ENCODE results near the gene MSI2.

Gene MSI2

GRCh38 chr17:57697891-57698711, 441.8 kb downstream of the MSI2 start:
- Histone ChIP-seq H3K36me3 (ENCODE audit: low read length) (no peaks in the 10 kb centered on the region), H3K27ac (ENCODE audit: low read depth, low read length) (no peak overlapping the region)

GRCh38 chr17:57699751-57700219, 443.5 kb downstream of the MSI2 start:
- Histone ChIP-seq H2AFZ (ENCODE audit: low read depth, low read length, severe bottlenecking) (no peak overlapping the region), H4K20me1 (ENCODE audit: low read depth, low read length) (no peaks in the 10 kb centered on the region), H3F3A (ENCODE audit: insufficient read depth) (no peaks in the 10 kb centered on the region), H3K4me3 (ENCODE audit: insufficient read depth, low read length, poor library complexity, severe bottlenecking) (no peak overlapping the region), H3K27ac (ENCODE audit: low read depth, low read length) (no peak overlapping the region), H3K79me2 (ENCODE audit: insufficient read depth, low read length) (no peaks in the 10 kb centered on the region), H3K9me2 (replicated peaks; ENCODE audit: insufficient read depth, low read length) (no peaks in the 10 kb centered on the region), H3K36me3 (ENCODE audit: low read length) (no peaks in the 10 kb centered on the region), H3K9me3 (ENCODE audit: insufficient read depth, low read length) (no peaks in the 10 kb centered on the region), H3K9ac (ENCODE audit: low read length) (no peak overlapping the region), H3K4me2 (ENCODE audit: low read depth, low read length, poor library complexity, severe bottlenecking) (no peak overlapping the region), H3K27me3 (ENCODE audit: low read length) (no peaks in the 10 kb centered on the region)
- TF ChIP-seq CTCF (IDR thresholded peaks at IDR 0.05; ENCODE audit: insufficient read depth, low read length, poor library complexity, severe bottlenecking) (no peak), EZH2phosphoT487 (conservative IDR thresholded peaks at IDR 0.05; ENCODE audit: low read length) (no peak)

More at GRCh38 chr17:57697891-57698711, 441.8 kb downstream of the MSI2 start:
- H3K9me2 ChIP-seq (replicated peaks; ENCODE audit: insufficient read depth, low read length) = no peaks in the 10 kb centered on the region
- H2AFZ ChIP-seq (ENCODE audit: low read depth, low read length, severe bottlenecking) = no peak overlapping the region
- H3F3A ChIP-seq (ENCODE audit: insufficient read depth) = no peaks in the 10 kb centered on the region
- no peaks in the 10 kb centered on the region for H3K9me3 ChIP-seq (ENCODE audit: insufficient read depth, low read length)
- no peak overlapping the region for H3K4me3 ChIP-seq (ENCODE audit: insufficient read depth, low read length, poor library complexity, severe bottlenecking)
- no peaks in the 10 kb centered on the region for H3K27me3 ChIP-seq (ENCODE audit: low read length)
- no peak for TF ChIP-seq CTCF (IDR thresholded peaks at IDR 0.05; ENCODE audit: insufficient read depth, low read length, poor library complexity, severe bottlenecking)
- no peak for TF ChIP-seq EZH2phosphoT487 (conservative IDR thresholded peaks at IDR 0.05; ENCODE audit: low read length)
- H3K79me2 ChIP-seq (ENCODE audit: insufficient read depth, low read length) = no peaks in the 10 kb centered on the region
- H3K9ac ChIP-seq (ENCODE audit: low read length) = no peak overlapping the region
- no peaks in the 10 kb centered on the region for H4K20me1 ChIP-seq (ENCODE audit: low read depth, low read length)
- no peak overlapping the region for H3K4me2 ChIP-seq (ENCODE audit: low read depth, low read length, poor library complexity, severe bottlenecking)

- Histone ChIP-seq H4K20me1 (ENCODE audit: low read depth, low read length) (no peaks in the 10 kb centered on the region), H3K9ac (ENCODE audit: low read length) (no peak overlapping the region), H3F3A (ENCODE audit: insufficient read depth) (no peaks in the 10 kb centered on the region), H3K4me3 (ENCODE audit: insufficient read depth, low read length, poor library complexity, severe bottlenecking) (no peak overlapping the region), H3K4me2 (ENCODE audit: low read depth, low read length, poor library complexity, severe bottlenecking) (no peak overlapping the region), H3K9me3 (ENCODE audit: insufficient read depth, low read length) (no peaks in the 10 kb centered on the region), H2AFZ (ENCODE audit: low read depth, low read length, severe bottlenecking) (no peak overlapping the region), H3K9me2 (replicated peaks; ENCODE audit: insufficient read depth, low read length) (no peaks in the 10 kb centered on the region), H3K36me3 (ENCODE audit: low read length) (no peaks in the 10 kb centered on the region), H3K27me3 (ENCODE audit: low read length) (no peaks in the 10 kb centered on the region), H3K27ac (ENCODE audit: low read depth, low read length) (no peak overlapping the region), H3K79me2 (ENCODE audit: insufficient read depth, low read length) (no peaks in the 10 kb centered on the region)
- TF ChIP-seq EZH2phosphoT487 (conservative IDR thresholded peaks at IDR 0.05; ENCODE audit: low read length) (no peak), CTCF (IDR thresholded peaks at IDR 0.05; ENCODE audit: insufficient read depth, low read length, poor library complexity, severe bottlenecking) (no peak)
Measured at GRCh38 chr17:57701124-57701523, 444.8 kb downstream of the MSI2 start.

All from SU-DHL-6 (cell line).